ENCODE results near the gene RAET1L. TPM values are rescaled to one million over a fixed set of nuclear protein-coding genes. Genes with fewer than 3 reads are reported as not detected.

Gene RAET1L
- total and polyA plus RNA-seq, 2 donors (not counting 1 experiment from before 2014, with no cell fraction given): not detected

- Histone ChIP-seq H3K27me3 (replicated peaks in 1 of 4; ENCODE audit: control extremely low read depth in 1 of 4, control insufficient read depth in 3 of 4, insufficient read depth in 4 of 4, low read length in 3 of 4) (peaks cover 0 to 21% (median 2%) of the 10 kb centered on the region in 4 experiments), H2AFZ (ENCODE audit: insufficient read depth, low read depth, low read length, poor library complexity, severe bottlenecking) (peak overlapping the region; percentile 92), H3K9ac (ENCODE audit: low read length) (peak overlapping the region; percentile 72), H4K20me1 (ENCODE audit: control insufficient read depth, insufficient read depth, low read length, poor library complexity, severe bottlenecking) (no peaks in the 10 kb centered on the region), H3K27ac (ENCODE audit: low read length in 2 of 2) (no peak overlapping the region), H3K4me2 (replicated peaks; ENCODE audit: low read depth, low read length, poor library complexity, severe bottlenecking) (peak overlapping the region; percentile 84), H3K79me2 (ENCODE audit: control insufficient read depth, insufficient read depth, low read length) (no peaks in the 10 kb centered on the region), H3K4me3 (ENCODE audit: control extremely low read depth in 1 of 5, extremely low read depth in 1 of 5, insufficient read depth in 1 of 5, low read depth in 2 of 5, low read length in 4 of 5) (peak overlapping the region; percentile 11 to 71 (median 70)), H3K9me3 (ENCODE audit: control extremely low read depth in 1 of 3, control insufficient read depth in 2 of 3, insufficient read depth in 1 of 3, low read length in 2 of 3) (no peaks in the 10 kb centered on the region), H3K36me3 (replicated peaks in 1 of 2; ENCODE audit: control extremely low read depth in 1 of 2, control insufficient read depth in 1 of 2, extremely low read depth in 1 of 2, insufficient read depth in 2 of 2, low read length in 1 of 2) (no peaks in the 10 kb centered on the region), H3K4me1 (ENCODE audit: control insufficient read depth in 2 of 2, insufficient read depth in 2 of 2, low read length in 2 of 2) (peaks cover 5 to 18% of the 10 kb centered on the region in 2 donors)
- no peak for TF ChIP-seq CTCF (IDR thresholded peaks at IDR 0.05)
- no peak for TF ChIP-seq EZH2 (IDR thresholded peaks at IDR 0.05; ENCODE audit: borderline replicate concordance, insufficient read depth, low read depth, low read length, poor library complexity, severe bottlenecking)
- H3K27me3 Mint-ChIP-seq: peaks cover 14% of the 10 kb centered on the region
- peak overlapping the region; percentile 87 for H3K4me3 Mint-ChIP-seq
- ATAC-seq (ENCODE audit: low read depth) (no peak), DNase-seq (peak; percentile 35)
- H3K9me3 Mint-ChIP-seq (ENCODE audit: insufficient read depth): no peaks in the 10 kb centered on the region
- CTCF ChIA-PET: interaction anchor here (0.7 kb wide), 1 partner anchor 12 kb away, joined by 3 read pairs; no protein-coding TSS in a partner anchor
- peaks cover 23% of the 10 kb centered on the region for H3K4me1 Mint-ChIP-seq
- 53% methylated on average over 4 of the region's 4 CpGs for WGBS (ENCODE audit: insufficient coverage)
- POLR2A ChIA-PET: no interaction called here
- intact Hi-C loops (cut with micrococcal nuclease): no loop called here
- H3K27ac Mint-ChIP-seq: no peak overlapping the region
Measured at GRCh38 chr6:150068151-150068550, 42.8 kb upstream of the RAET1L start.

GRCh38 chr6:150065083-150065482 lies 39.8 kb upstream of the RAET1L start:
- Mint-ChIP-seq H3K4me3 (no peak overlapping the region), H3K27ac (no peak overlapping the region), H3K4me1 (peaks cover 13% of the 10 kb centered on the region), H3K9me3 (ENCODE audit: insufficient read depth) (no peaks in the 10 kb centered on the region), H3K27me3 (peaks cover 7% of the 10 kb centered on the region)
- TF ChIP-seq CTCF (IDR thresholded peaks at IDR 0.05) (no peak), EZH2 (IDR thresholded peaks at IDR 0.05; ENCODE audit: borderline replicate concordance, insufficient read depth, low read depth, low read length, poor library complexity, severe bottlenecking) (no peak)
- Histone ChIP-seq H4K20me1 (ENCODE audit: control insufficient read depth, insufficient read depth, low read length, poor library complexity, severe bottlenecking) (no peaks in the 10 kb centered on the region), H3K36me3 (replicated peaks in 1 of 2; ENCODE audit: control extremely low read depth in 1 of 2, control insufficient read depth in 1 of 2, extremely low read depth in 1 of 2, insufficient read depth in 2 of 2, low read length in 1 of 2) (no peaks in the 10 kb centered on the region), H3K27ac (ENCODE audit: low read length in 2 of 2) (no peak overlapping the region), H3K4me2 (replicated peaks; ENCODE audit: low read depth, low read length, poor library complexity, severe bottlenecking) (no peak overlapping the region), H3K79me2 (ENCODE audit: control insufficient read depth, insufficient read depth, low read length) (no peaks in the 10 kb centered on the region), H3K9ac (ENCODE audit: low read length) (no peak overlapping the region), H3K4me1 (ENCODE audit: control insufficient read depth in 2 of 2, insufficient read depth in 2 of 2, low read length in 2 of 2) (peaks cover 7 to 18% of the 10 kb centered on the region in 2 donors), H3K9me3 (ENCODE audit: control extremely low read depth in 1 of 3, control insufficient read depth in 2 of 3, insufficient read depth in 1 of 3, low read length in 2 of 3) (no peaks in the 10 kb centered on the region), H3K4me3 (ENCODE audit: control extremely low read depth in 1 of 5, extremely low read depth in 1 of 5, insufficient read depth in 1 of 5, low read depth in 2 of 5, low read length in 4 of 5) (no peak overlapping the region), H2AFZ (ENCODE audit: insufficient read depth, low read depth, low read length, poor library complexity, severe bottlenecking) (no peak overlapping the region), H3K27me3 (replicated peaks in 1 of 4; ENCODE audit: control extremely low read depth in 1 of 4, control insufficient read depth in 3 of 4, insufficient read depth in 4 of 4, low read length in 3 of 4) (peaks cover 0 to 11% (median 2%) of the 10 kb centered on the region in 4 experiments)
- no peak for DNase-seq
- CTCF ChIA-PET: interaction anchor here (1.3 kb wide), 1 partner anchor 222 kb away, joined by 3 read pairs; no protein-coding TSS in a partner anchor
- POLR2A ChIA-PET: no interaction called here
- ATAC-seq (ENCODE audit: low read depth): no peak
- 94% methylated on average over 2 of the region's 2 CpGs for WGBS (ENCODE audit: insufficient coverage)
- intact Hi-C loops (cut with micrococcal nuclease): no loop called here

Measured in B cell (primary cell).